Measurements from ENCODE around the gene ARRDC5. TPM values are rescaled to one million over a fixed set of nuclear protein-coding genes. Genes with fewer than 3 reads are reported as not detected.
"Not testable (repeated sequence)": the region's sequence is repeated elsewhere in the genome, so short reads cannot be mapped to it uniquely, and the experiment has no call there.

The ARRDC5 gene
- total RNA-seq, 1 donor from 2014 or later = not detected

DNA sequence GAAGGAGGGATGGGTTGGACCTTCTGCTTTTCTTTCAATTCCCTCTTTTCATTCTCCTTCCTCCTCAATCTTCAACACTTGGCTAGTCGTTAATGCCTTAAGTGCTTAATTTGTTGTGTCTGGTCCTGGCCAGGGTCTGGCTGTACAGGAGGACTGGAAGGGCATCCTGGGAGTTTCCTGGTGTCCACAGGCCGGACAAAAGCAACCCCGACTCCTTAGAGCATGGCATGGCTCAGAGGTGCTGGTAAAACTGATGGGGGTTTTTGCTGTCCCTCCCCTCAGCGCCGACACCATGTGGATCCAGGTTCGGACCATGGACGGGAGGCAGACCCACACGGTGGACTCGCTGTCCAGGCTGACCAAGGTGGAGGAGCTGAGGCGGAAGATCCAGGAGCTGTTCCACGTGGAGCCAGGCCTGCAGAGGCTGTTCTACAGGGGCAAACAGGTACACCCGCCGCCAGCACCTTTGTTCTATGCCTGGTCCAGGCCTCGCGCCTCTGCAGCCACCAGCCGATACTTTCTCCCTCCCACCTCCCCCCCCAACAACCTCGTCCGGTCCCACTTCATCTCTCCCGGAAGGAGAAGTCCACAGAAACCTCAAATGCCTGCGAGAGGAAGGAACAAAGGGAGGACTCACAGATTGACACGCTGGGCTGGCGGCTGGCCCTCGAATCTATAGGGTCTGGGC, 8.0 kb upstream of the ARRDC5 start:
- no peak for DNase-seq (ENCODE audit: low read depth, low spot score)

DNA sequence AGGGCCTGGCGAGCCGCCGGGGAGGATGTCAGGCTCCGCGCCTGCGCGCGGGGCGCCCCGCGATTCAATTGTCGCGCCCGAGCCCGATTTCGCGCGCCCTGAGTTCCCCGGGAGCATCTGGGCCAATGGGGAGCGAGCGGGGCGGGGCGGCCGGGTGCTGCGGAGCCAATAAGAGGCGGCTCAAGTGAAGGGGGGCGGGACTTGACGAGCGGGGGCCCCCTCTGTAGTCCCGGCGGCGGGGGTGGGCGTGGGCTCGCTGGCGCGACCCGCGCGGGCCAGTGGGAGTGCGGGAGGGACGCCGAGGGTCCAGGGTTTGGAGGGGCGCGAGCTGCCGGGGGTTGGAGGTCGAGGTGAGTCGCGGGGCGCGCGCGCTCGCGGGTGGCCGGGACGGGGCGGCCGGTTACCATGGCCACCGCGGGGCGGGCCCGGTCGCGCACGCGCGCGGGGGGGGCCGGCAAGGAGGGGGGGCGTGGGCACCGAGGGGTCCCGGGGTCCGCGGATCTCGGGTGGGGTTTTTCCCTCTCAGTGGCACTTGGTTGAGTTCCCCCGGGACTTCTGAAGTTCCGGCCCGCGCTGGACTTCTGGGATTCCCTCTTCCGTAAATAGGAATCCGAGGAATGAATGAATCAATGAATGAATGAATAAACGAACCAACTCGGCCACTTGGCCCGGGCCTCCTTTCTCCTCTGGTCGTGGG, 7.3 kb upstream of the ARRDC5 start:
- DNase-seq (ENCODE audit: low read depth, low spot score) = peak; percentile 53

DNA sequence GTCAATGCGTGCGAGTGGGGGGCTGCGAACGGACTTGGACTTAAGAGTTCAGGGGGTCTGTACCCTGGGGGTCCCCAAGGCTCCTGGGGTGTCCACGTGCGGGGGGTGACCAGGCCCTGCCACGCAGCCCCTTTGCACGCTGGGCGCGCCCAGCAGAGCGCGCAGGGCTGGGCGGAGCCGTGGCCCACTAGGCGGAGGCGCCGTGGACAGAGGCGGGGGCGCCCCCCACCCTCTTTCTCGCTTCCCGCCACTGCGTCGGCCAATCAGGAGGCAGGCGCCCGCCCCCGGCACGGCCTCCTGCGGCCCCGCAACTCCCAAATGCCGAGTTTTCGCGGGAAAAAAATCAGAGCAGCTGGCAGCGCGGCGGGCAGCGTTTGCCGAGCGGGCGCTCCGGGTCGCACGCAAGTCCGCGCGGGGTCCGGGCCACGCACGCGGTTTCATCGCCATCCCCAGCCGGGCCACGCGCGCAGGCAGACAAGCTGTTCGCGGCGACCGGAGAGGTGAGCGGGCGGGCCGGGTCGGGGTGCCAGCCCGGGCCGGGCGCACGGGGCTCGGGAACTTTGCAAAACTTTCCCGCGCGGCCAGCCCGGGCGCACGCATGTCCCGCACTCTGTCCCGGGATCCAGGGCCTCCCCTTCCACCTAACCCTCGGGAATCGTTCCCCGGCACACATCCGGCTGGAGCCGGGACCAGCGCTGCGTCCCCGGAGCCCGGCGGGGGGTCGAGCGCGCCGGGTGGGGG, 6.6 kb upstream of the ARRDC5 start, which contains the start of gene UHRF1:
Gene UHRF1 (plus strand): TSS at position 346 of the 741 bp plus-strand sequence. CDS start 1,385 bp downstream, outside the sequence.
- DNase-seq (ENCODE audit: low read depth, low spot score) = no peak

DNA sequence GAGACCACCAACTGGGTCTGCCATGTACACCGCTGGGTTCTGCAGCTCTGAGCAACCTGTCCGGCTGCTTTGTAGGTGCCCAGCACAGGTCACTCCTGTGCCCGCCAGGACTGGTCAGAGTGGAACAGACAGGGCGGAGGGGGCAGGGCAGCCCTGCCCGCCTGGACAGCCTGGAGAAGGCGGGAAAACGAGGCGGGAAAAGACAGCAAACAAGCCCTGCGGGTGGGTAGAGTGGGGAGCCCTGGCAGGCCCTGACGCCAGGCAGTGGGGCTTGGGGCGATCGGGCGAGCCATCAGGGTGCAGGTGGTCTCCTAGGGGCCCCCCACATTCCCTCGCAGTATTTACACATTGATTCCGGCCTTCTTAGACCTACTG, 6.1 kb upstream of the ARRDC5 start:
- no peak for DNase-seq (ENCODE audit: low read depth, low spot score)

DNA sequence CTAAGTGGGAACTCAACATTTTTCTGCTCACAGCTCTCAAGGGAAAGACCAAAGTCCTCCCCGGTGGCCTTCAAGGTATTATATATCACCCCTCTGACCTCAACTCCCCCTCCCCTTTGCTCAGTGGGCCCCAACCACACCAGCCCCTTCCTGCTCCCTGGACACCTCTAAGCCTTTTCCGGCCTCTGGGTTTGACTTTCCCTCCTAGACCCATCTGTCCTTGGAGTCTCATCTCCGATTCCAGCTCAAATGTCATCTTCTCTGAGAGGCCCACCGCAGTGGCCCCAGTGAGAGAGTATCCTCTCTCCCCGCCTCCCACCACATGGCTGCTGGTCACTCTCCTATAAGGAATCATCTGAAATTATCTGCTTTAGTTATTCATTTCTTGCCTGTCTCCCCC, 5.7 kb upstream of the ARRDC5 start:
- DNase-seq (ENCODE audit: low read depth, low spot score) = no peak

DNA sequence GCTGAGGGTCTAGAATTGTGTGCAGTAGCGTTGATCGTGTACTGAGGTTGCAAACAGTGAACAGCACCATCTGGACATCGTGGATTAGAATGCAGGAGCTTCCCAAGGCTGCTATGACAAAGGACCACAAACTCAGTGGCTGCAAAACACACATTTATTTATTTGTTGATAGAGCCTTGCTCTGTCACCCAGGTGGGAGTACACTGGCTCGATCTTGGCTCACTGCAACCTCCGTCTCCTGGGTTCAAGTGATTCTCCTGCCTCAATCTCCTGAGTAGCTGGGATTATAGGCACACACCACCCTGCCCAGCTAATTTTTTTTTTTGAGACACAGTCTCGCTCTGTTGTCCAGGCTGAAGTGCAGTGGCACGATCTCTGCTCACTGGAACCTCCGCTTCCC, 4.3 kb upstream of the ARRDC5 start:
- DNase-seq (ENCODE audit: low read depth, low spot score) = no peak

DNA sequence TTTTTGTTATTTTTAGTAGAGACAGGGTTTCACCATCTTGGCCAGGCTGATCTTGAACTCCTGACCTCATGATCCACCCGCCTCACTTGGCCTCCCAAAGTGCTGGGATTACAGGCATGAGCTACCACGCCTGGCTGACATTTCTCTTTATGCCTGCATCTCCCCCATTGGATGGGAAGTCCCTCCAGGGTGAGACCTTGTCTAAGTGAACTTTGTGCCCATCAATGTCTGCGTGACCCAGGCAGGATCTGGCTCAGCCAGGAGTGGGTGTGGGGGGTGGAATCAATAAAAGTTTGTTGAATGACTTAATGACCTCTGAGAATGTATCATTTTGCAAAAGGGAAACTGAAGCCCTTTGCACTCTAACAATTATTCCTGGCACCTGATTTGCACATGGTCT, 1.8 kb upstream of the ARRDC5 start:
- no peak for DNase-seq (ENCODE audit: low read depth, low spot score)

DNA sequence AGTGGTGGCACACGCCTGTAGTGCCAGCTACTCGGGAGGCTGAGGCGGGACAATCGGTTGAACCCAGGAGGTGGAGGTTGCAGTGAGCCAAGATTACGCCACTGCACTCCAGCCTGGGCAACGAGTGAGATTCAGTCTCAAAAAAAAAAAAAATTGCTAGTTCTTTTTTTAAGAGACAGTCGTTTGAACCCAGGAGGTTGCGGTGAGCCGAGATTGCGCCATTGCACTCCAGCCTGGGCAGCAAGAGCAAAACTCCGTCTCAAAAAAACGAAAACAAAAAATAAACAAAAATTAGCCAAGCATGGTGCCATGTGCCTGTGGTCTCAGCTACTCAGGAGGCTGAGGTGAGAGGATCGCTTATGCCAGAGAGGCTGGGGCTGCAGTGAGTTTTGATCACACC, 1.8 kb downstream of the ARRDC5 start:
- DNase-seq (ENCODE audit: low read depth, low spot score) = not testable (repeated sequence)

DNA sequence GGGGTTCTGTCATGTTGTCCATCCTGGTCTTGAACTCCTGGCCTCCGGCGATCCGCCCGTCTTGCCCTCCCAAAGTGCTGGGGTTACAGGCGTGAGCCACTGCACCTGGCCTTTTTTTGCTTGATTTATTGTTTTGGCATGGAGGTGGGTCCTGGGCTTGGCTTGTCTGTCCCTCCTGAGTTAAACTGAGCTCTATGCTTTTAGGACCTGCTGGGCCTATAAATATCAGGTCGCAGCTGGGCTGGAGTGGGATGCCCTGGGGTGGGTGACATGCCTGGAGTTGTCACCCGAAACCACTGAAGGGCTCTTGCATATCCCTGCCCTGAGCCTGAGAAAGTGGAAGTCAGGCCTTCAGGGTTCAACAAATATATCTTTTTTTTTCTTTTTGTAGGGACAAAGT, 5.5 kb downstream of the ARRDC5 start:
- no peak for DNase-seq (ENCODE audit: low read depth, low spot score)

DNA sequence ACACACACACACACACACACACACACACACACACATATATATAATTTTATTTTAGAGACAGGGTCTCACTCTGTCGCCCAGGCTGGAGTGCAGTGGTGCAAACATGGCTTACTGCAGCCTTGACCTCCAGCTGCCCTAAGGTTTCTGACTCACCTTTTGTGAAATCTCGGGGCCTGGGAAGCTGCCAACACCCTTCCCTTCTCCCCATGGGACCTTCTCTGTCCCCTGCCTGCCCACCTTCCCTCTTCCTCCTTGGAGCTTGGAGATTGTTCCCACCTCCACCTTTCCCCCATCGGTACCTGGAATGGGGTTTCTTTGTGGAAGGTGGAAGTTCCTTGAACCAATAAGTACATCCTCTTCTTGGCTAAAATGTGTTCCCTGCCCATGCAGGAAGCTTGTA, 6.3 kb downstream of the ARRDC5 start:
- DNase-seq (ENCODE audit: low read depth, low spot score) = no peak

DNA sequence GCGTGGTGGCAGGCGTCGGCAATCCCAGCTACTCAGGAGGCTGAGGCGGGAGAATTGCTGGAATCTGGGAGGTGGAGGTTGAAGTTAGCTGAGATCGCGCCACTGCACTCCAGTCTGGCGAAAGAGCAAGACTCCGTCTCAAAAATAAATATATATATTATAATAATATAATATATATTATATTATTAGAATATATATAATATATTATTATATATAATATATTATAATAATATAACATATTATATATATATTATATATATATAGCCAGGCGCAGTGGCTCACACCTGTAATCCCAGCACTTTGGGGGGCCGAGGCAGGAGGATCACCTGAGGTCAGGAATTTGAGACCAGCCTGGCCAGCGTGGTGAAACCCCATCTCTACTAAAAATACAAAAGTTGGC, 9.7 kb downstream of the ARRDC5 start:
- DNase-seq (ENCODE audit: low read depth, low spot score) = not testable (repeated sequence)

DNA sequence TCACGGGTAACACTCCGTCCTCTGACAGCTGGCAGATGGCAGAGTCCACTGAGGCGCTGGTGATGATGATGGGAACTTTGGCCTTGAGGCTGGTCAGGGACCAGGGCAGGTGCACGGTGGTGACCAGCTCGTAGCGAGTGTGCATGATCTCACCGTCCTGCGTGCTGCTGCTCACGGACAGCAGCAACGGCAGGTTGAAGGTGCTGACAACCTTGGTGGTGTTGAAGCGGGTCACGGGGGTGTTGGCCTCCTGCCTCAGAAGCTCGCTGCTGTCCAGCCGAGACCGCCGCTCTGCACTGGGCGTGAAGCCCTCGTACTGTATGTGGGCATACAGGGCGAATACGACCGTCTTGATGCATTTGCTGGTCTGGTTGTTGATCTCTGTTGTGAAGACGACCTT, 11.6 kb downstream of the ARRDC5 start:
- no peak for DNase-seq (ENCODE audit: low read depth, low spot score)

DNA sequence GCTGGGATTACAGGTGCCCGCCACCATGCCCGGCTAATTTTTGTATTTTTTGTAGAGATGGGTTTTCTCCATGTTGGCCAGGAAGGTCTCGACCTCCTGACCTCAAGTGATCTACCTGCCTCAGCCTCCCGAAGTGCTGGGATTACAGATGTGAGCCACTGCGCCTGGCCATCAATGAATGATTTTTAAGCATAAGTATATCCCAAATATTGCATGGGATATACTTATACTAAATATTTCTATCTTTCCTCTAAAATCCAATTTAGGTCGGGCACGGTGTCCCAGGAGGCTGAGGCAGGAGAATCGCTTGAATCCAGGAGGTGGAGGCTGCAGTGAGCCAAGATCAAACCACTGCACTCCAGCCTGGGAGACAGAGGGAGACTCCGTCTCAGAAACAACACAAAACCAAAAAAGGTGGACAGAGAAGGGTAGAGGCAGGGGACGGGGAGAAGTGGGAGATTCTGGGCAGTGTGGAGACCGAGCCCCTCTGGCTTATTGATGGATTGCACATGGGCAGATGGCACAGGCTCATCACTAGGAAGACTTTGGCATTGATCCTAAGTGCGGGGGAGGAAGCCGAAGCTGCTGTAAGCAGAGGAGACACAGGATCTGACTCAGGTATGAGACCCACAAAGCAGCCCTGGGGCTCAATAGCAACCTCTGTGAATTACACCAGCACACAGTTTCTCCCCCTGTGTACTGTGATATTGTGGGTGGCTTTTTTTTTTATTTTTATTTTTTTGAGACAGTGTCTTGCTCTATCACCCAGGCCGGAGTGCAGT, 13.5 kb downstream of the ARRDC5 start:
- DNase-seq (ENCODE audit: low read depth, low spot score) = no peak

DNA sequence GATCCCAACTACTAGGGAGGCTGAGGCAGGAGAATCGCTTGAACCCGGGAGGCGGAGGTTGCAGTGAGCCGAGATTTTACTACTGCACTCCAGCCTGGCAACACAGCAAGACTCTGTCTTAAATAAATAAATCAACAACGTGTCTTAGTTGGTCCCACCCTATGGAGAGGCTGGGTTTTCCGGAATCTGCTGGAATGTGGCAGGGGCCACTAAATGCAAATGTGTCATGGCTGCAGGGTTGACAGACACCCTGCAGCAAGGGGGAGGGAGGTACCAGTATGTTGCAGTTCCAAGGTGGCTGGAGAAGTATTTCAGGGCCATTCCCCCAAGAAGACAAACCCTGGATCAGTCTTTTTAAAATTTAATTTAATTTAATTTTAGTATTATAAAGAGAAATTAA, 14.9 kb downstream of the ARRDC5 start:
- DNase-seq (ENCODE audit: low read depth, low spot score) = not testable (repeated sequence)

DNA sequence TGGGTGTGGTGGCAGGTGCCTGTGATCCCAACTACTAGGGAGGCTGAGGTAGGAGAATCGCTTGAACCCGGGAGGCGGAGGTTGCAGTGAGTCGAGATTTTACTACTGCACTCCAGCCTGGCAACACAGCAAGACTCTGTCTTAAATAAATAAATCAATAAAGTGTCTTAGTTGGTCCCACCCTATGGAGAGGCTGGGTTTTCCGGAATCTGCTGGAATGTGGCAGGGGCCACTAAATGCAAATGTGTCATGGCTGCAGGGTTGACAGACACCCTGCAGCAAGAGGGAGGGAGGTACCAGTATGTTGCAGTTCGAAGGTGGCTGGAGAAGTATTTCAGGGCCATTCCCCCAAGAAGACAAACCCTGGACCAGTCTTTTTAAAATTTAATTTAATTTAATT, 17.7 kb downstream of the ARRDC5 start:
- DNase-seq (ENCODE audit: low read depth, low spot score) = not testable (repeated sequence)

DNA sequence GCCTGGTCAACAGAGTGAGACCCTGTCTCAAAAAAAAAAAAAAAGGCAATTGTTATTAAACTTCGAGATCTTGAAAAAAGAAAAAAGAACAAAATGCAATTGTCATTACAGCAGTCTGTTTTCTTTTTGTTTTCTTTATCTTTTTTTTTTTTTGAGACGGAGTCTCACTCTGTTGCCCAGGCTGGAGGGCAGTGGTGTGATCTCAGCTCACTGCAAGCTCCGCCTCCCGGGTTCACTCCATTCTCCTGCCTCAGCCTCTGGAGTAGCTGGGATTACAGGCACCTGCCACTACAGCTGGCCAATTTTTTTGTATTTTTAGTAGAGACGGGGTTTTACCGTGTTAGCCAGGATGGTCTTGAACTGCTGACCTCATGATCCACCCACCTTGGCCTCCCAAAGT, 19.8 kb downstream of the ARRDC5 start:
- not testable (repeated sequence) for DNase-seq (ENCODE audit: low read depth, low spot score)

DNA sequence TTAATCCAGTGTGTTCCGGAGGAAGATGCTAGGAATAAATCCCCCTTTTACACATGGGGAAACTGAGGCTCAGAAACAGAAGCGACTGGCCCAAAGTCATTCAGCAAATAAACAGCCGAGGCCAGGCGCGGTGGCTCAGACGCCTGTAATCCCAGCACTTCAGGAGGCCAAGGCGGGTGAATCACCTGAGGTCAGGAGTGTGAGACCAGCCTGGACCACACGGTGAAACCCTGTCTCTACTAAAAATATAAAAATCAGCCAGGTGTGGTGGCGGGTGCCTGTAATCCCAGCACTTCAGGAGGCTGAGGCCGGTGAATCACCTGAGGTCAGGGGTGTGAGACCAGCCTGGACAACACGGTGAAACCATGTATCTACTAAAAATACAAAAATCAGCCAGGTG, 23.7 kb downstream of the ARRDC5 start:
- DNase-seq (ENCODE audit: low read depth, low spot score) = no peak

DNA sequence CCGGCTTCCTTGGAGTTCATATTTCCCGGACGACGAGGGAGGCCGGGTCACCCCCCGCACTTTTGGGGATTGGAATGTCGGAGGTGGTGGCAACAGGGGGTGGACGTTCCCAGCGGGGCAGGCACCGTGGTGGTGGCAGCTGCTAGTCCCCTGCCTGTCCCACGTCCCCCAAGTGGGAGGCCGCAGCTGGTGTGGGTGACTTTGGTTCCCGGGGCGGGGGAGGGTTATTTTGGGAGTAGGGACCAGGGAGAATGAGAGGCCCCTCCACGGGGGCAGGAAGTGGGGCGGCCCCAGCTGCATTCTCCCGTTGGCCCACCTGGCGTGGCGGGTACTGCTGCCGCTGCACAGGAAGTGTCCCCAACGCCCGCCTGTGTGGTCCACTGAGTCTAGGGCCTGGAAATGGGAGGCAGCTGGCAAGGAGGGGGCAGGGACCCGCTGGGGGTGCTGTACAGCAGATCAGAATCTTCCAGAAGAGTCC, 24.2 kb downstream of the ARRDC5 start:
- DNase-seq (ENCODE audit: low read depth, low spot score) = no peak

DNA sequence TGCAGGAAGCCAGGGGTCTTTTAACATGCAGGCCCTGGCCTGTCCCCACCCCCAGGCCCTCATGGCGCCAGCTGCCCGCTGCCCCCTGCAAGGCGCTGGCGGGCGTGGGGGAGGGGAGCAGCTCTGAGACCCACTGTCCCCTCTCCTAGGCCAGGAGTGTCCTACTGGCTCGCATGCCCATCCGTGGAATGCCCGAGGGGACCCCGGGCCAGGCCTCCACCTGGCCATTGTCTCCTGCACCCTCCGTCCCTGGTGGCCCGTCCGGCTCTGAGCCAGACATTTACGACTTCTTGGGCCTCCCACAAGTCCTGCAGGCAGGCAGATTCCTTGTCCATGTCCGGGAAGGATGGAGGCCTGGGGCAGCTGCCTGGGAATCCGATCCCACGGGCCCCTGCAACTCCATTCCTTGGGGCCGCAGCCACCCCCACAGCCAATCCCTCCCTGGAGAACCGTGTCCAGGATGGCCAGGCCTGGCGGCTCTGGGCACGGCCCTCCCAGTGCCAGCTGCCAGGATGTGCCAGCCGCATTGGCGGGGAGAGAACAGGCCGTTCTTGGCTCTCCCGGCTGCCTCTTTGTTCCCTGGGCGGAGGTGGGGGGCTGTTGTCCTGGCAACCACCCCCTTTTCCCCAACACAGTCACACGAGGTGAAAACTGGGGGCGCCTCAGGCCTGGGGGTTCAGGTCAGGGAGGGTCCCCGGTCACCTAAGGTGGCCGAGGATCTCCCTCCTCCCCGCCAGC, 24.8 kb downstream of the ARRDC5 start:
- DNase-seq (ENCODE audit: low read depth, low spot score) = no peak

DNA sequence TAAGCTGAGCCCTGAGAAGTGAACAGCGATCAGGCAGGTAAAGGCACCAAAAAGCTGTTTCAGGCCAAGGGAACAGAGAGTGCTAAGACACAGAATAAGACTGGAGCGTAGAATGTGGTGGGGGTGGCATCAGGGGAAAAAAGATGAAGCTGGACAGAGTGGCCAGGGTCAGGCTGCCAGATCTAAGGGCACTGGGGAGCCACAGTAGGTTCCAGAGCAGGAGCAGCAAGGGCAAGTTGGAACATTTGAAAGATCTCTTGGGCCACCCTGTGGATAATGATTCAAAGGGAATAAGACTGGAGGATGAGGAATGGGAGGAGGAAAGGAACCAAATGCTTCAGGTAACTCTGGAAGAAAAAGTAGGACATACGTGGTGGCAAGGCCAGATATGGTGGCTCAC, 28.8 kb downstream of the ARRDC5 start:
- no peak for DNase-seq (ENCODE audit: low read depth, low spot score)

DNA sequence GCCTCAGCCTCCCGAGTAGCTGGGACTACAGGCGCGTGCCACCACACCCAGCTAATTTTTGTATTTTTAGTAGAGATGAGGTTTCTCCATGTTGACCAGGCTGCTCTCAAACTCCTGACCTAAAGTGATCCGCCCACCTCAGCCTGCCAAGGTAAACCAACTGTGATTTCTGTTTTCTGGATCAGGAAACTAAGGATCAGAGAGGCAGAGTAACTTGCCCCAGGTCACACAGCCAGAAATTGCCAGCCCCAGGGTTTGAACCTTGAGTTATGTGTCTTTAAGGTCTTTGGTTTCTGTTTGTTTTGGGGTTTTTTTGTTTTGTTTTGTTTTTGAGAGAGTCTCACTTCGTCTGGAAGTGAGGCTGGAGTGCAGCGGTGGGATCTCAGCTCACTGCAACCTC, 31.0 kb downstream of the ARRDC5 start:
- no peak for DNase-seq (ENCODE audit: low read depth, low spot score)

Measured in pulmonary artery endothelial cell (primary cell).